ENCODE results near the gene TBX1.

Gene TBX1

DNA sequence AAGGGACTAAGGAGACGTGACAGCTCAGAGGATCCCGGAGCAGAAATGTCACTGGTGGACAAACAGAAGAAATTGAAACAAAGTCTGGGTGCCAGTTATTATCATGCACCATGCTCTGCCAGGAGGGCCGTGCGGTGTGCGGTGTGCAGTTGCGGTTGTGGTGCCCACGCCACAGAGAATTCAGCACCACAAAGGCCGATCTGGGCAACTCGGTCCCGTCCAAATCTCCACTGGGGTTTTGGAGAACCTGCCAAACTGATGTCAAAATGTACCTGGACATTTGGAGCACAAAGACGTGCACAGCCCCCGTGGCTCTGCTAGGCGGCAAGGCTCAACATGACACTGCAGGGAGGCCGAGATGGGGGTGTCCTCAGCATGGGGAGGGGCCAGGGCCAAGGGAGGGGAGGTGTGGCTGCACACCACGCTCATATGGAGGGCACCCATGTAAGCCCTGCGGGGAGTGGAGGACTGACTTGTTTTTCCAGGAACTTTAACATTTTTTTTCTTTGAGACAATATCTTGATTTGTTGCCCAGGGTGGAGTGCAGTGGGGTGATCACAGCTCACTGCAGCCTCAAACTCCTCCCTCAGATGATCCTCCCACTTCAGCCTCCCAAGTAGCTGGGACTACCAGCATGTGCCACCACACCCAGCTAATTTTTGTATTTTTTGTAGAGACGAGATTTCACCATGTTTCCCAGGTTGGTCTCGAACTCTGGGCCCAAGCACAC, 54.7 kb downstream of the TBX1 start:
- DNase-seq (ENCODE audit: low read depth) = no peak

DNA sequence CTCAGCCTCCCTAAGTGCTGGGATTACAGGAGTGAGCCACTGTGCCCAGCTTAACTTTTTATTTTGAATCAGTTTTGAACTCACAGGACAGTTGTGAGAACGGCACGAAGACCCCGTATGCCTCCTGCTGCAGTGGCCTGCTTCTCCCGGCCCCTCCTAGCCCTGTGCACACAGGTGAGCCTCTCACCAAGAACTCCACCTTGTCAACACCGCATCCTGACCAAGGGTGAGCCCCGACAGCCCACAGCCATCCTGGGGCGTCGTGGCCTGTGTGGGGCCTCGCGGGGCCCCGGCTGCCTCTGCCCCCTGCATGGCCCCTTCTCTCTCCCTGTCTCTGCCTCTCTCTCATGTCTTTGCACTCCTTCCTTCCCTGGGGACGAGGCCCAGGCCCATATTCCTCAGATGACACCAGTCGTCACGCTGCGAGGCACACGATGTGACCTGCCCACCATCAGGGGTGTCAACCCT, 55.3 kb downstream of the TBX1 start:
- no peak for DNase-seq (ENCODE audit: low read depth)

DNA sequence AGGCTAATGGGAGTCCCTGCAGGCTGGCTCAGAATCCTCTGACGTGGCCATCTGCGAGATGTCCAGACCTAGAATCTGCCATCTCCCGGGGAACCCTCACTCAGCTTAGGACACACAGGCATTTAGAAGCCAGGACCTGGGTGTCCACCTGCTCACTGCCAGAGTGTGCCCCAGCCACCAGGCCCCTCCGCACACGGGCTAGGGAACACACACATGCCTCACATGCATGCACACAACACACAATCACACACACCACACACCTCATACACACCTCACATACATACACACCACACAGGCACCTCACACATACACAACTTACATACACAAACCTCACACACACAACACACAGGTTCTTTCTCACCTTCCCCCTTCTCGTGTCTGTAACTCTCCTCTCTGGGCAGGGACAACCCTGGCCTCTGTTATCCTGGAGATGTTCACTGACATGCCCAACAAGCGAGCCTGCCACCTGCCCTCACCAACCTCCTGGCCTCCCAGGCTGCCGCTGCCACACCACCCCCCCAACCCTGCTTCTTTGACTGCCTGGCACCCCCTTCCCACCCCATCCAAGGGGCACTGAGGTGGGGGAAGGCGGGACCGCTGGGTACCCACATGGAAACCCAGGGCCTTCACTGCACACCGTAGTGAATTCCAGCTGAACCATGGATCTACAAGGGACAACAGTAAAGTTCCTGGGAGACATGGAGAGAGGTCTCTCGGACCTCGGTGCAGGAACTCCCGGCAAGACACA, 56.0 kb downstream of the TBX1 start:
- no peak for DNase-seq (ENCODE audit: low read depth)

Data from activated gamma-delta T cell treated with anti-CD3 and anti-CD28 coated beads, Interleukin-2, amount 50 U/mL, for 16 hours (primary cell).